ENCODE results near the gene POLR2L. TPM values are rescaled to one million over a fixed set of nuclear protein-coding genes. Genes with fewer than 3 reads are reported as not detected.

Gene POLR2L
- total RNA-seq, 1 donor from 2014 or later = 108 TPM

- no peak for DNase-seq (ENCODE audit: low spot score)
Observed at GRCh38 chr11:826836-827145, 15.5 kb downstream of the POLR2L start.

- no peak for DNase-seq (ENCODE audit: low spot score)
Observed at GRCh38 chr11:826227-826621, 16.1 kb downstream of the POLR2L start.

GRCh38 chr11:825366-826226 is 16.7 kb downstream of the POLR2L start:
- DNase-seq (ENCODE audit: low spot score) = no peak

GRCh38 chr11:824942-825341 is 17.4 kb downstream of the POLR2L start:
- no peak for DNase-seq (ENCODE audit: low spot score)

- DNase-seq (ENCODE audit: low spot score) = no peak
Observed at GRCh38 chr11:824292-824880, 17.9 kb downstream of the POLR2L start.

- no peak for DNase-seq (ENCODE audit: low spot score)
Observed at GRCh38 chr11:823441-824291, 18.7 kb downstream of the POLR2L start.

GRCh38 chr11:821512-822371 is 20.6 kb downstream of the POLR2L start:
- no peak for DNase-seq (ENCODE audit: low spot score)

- peak; percentile 78 for DNase-seq (ENCODE audit: low spot score)
Observed at GRCh38 chr11:820655-821511, 21.4 kb downstream of the POLR2L start.

- peak; percentile 89 for DNase-seq (ENCODE audit: low spot score)
Observed at GRCh38 chr11:819943-820649, 22.2 kb downstream of the POLR2L start.

GRCh38 chr11:819129-819931 is 23.0 kb downstream of the POLR2L start:
- peak; percentile 92 for DNase-seq (ENCODE audit: low spot score)

GRCh38 chr11:818396-819128 is 23.8 kb downstream of the POLR2L start, which contains the start of gene PNPLA2:
Gene PNPLA2 (plus strand): TSS chr11:818914. CDS start chr11:819719, 805 bp downstream.
- DNase-seq (ENCODE audit: low spot score) = no peak

- DNase-seq (ENCODE audit: low spot score) = no peak
Observed at GRCh38 chr11:816433-816779, 25.9 kb downstream of the POLR2L start.

- DNase-seq (ENCODE audit: low spot score) = no peak
Observed at GRCh38 chr11:815675-816432, 26.5 kb downstream of the POLR2L start.

- DNase-seq (ENCODE audit: low spot score) = no peak
Observed at GRCh38 chr11:813456-814096, 28.8 kb downstream of the POLR2L start.

GRCh38 chr11:813072-813455 is 29.3 kb downstream of the POLR2L start:
- DNase-seq (ENCODE audit: low spot score) = no peak

- no peak for DNase-seq (ENCODE audit: low spot score)
Observed at GRCh38 chr11:812390-812789, 29.9 kb downstream of the POLR2L start.
